Activated naive CD8-positive, alpha-beta T cell treated with anti-CD3 and anti-CD28 coated beads, Interleukin-2, amount 50 U/mL, for 16 hours (primary cell): Measurements from ENCODE around the gene SDK2.

Source experiments
- DNase-seq: peaks from one replicate; pipeline ENCODE4 v3.0.0-alpha.2; 2020; ENCODE audit warnings: low read depth, low spot score

SDK2 gene

GRCh38 chr17:73559532-73559931 is 84.7 kb downstream of the SDK2 start:
- no peak for DNase-seq

DNA sequence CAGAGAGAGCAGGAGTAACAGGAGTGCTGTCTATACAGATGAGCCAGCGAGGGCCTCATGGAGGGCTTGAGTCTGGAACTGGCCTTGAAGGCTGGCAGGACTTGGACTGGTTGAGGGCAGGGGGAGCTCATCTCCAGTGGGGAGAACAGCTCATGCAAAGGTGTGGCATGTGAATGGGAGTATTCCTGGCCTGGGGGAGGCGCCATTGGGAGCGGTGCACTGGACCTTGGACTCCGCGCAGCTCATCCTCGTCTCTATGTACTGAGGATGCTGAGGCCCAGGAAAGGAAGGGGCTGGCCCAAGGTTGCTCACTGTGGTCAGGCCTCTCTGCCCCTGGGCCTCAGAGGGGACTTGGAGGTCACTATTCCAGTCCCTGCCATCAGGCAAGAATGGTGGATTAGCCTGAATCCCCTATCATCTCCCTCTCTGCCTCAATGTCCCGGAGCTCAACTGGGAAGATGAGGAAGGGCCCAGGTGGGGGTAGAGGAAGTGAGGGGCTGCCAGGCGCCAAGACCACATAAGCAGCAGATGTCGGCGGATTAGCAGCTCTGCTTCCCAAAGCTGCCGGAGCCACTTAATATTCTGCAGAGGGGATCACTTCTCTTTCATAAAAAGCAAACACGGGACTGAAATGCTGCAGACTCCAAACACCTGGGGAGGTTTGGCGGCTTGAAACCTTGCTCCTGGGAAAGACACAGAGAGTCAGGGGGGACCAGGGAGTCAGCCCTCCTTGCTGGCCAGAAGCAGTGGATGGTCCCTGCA is 88.9 kb downstream of the SDK2 start:
- DNase-seq = no peak

GRCh38 chr17:73554498-73554897 is 89.7 kb downstream of the SDK2 start:
- DNase-seq = no peak

GRCh38 chr17:73553311-73553710 is 90.9 kb downstream of the SDK2 start:
- no peak for DNase-seq

- no peak for DNase-seq
These were observed 91.8 kb downstream of the SDK2 start for GRCh38 chr17:73552300-73553048.

DNA sequence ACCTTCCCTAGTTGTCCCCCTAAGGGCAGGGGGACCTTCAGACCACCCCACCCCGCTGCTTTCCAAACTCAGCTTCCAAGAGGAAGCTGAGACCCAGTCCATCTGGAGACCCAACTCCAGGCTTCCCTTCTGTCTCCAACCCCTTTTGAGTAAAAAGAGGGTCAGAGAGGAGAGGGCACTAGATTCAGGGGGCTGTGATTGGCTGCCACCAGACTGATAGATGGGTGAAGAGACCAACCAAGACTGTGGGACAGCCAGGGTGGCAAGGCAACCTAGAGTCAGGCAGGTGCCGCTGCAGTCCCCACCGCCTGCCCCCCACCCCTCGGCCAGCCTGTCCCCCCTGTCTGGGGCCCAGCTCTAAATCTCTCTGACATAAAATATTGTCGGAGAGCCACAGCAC is 92.5 kb downstream of the SDK2 start:
- no peak for DNase-seq

DNA sequence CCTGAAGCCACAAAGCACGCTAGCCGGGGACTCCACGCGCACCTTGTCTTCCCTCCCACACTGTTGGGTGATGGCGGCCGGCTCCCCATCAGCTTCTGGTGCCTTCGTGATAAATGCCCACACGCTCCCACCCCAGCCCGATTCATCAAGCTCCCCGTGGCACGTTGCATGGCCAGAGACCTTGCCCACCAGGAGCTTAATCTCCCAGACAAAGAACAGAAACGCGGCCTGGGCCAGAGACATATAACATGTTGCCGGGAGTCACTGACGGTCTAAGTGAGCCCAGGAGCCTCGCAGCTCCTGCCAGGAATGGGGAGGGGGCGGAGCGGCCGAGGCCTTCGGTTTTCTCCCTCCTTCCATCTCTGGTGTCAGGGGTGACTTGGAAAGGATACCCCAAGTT is 93.1 kb downstream of the SDK2 start:
- no peak for DNase-seq

DNA sequence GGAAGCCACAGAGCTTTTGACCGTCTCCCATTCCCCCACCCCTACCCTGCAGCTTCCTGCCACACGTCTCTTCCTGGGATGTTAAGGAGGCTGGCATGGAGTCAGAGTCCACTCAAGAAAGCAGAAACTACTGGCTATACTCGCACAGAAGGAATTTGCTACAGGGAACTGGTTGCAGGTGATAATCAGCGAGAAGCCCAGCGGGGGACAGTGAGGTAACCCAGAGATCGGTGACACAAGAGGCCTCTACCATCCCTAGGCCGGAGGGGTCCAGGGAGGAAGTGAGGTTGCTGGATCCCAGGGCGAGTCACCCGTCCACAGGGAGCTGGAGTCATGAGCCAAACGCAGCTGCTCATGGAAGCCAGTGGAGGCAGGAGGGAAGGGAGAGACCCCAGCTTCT is 93.7 kb downstream of the SDK2 start:
- no peak for DNase-seq

- DNase-seq = no peak
These were observed 94.3 kb downstream of the SDK2 start for GRCh38 chr17:73549841-73550430.

GRCh38 chr17:73548620-73549311 is 95.5 kb downstream of the SDK2 start:
- DNase-seq = no peak

DNA sequence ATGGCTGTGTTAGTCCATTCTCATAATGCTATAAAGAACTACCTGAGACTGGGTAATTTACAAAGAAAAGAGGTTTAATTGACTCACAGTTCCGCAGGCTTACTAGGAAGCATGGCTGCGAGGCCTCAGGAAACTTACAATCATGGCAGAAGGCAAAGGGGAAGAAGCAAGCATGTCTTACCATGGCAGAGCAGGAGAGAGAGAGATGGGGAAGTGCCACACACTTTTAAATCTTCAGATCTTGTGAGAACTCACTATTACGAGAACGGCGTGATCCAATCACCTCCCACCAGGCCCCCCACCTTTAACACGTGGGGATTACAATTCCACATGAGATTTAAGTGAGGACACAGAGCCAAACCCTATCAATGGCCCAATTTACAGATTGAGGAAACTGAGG is 96.5 kb downstream of the SDK2 start:
- no peak for DNase-seq

DNA sequence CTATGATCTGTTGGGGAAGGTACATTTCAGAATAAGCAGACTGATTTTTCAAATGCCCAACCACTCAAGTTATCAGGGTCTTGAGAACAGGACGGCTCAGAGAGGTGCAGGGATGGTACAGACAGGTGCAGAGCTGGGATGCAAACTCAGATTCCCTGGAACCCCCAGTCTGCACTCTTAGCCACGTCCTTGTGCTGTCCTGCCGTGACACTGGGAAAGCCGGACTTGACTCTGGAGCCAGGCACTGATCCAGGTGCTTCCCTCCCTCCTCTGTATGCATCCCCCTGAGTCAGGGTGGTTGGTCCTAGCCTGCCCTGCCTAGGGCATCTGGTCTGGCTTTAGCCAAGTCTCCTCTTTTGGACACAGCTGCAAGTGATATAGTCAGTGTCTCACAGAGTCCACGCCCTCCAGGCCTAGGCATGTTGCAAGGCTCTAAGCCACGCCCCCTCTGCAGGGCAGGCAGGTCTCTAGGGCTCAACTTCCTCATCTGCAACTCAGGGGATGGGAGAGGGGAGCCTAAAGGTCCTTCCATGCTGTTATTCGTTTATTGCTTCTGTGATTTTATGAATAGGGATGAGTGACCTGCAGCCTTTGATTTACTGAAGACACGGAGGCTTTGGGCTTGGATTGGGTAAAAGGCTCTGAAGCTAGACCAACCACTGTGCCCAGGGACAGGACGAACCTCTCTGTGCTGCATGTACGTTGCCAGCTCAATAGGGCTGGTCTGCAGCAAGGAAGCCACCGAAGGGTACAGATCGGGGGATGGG is 97.3 kb downstream of the SDK2 start:
- no peak for DNase-seq

DNA sequence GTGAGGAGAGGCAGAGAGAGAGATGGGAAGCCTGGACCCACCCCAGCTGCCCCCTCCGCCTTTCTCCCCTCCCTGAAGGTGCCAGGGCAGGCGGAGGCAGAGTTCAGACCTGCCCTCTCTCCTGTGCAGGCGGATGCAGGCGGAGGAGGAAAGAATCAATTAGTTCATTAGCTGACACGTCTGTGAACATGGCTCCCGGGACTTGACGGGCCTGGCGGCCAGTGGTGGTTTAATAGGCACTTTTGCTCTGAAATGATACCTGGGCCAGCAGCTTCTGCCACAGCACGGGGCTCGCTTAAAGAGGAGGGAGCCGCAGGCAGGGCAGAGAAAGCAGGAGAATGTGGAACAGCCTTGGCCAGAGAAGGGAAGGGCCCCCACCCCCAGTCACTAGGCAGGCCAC is 98.1 kb downstream of the SDK2 start:
- DNase-seq = no peak

- DNase-seq = no peak
These were observed 98.9 kb downstream of the SDK2 start for GRCh38 chr17:73545109-73546032.

GRCh38 chr17:73544333-73544732 is 99.9 kb downstream of the SDK2 start:
- no peak for DNase-seq

- DNase-seq = no peak
These were observed 101.9 kb downstream of the SDK2 start for GRCh38 chr17:73542323-73542722.

DNA sequence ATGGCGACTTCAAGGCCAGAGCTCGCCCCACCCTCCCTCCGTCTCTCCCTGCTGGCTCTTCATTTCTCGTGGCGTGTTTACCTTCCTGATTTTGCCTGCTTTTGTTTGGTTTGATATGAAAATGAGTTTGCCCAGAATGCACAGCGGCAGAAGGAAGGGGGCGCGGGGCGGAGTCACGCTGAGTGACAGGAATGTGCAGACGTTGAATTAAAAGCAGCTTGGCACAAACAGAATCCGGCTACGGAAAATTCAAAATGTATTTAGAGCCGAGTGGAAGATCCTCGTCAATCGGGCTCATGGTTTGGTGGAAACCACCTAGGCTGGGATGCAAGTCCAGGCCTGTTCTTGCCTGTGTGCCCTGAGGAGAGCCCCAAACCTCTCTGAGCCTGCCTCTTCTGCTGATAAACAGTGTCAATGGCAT is 102.7 kb downstream of the SDK2 start:
- DNase-seq = no peak

GRCh38 chr17:73541111-73541510 is 103.1 kb downstream of the SDK2 start:
- no peak for DNase-seq

DNA sequence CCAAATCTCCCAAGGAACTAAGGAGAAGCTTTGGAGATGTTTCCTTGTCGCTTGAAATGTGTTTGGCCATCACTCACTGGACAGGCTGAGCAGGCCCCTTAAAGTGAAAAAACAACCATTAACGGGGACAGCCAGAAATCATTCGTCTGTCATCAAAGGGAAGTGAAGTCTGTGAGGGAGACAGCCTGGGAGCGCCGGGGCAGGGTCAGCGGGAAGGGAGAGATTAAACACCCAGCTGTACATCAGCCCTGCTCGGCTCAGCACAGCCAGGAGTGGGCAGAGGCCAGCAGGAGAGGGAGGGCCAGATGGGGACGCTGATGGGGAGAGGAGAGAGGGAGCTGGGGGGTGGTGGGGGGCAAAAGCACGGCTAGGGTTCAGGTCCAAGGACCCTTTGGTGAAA is 105.1 kb downstream of the SDK2 start:
- DNase-seq = no peak

DNA sequence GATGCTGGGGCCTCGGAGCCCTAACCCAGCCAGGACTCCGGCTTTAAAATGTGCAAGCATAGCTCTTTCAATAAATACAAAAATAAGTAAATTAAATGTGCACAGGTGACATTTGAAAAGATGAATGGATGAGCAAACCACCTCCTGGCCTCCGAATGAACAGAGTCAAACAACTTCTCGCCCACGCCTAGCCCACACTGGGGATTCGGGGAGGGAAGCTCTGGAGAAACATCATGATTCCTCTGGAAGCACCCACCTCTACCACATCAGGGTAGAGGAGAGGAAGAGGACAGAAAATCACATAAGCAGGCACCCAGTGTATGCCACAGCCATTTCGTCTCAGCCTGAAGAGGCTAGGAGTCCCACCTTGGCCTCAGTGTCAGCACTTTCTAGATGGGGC is 105.8 kb downstream of the SDK2 start:
- DNase-seq = no peak
